Measurements from ENCODE around the gene LRR1.

The LRR1 gene

DNA sequence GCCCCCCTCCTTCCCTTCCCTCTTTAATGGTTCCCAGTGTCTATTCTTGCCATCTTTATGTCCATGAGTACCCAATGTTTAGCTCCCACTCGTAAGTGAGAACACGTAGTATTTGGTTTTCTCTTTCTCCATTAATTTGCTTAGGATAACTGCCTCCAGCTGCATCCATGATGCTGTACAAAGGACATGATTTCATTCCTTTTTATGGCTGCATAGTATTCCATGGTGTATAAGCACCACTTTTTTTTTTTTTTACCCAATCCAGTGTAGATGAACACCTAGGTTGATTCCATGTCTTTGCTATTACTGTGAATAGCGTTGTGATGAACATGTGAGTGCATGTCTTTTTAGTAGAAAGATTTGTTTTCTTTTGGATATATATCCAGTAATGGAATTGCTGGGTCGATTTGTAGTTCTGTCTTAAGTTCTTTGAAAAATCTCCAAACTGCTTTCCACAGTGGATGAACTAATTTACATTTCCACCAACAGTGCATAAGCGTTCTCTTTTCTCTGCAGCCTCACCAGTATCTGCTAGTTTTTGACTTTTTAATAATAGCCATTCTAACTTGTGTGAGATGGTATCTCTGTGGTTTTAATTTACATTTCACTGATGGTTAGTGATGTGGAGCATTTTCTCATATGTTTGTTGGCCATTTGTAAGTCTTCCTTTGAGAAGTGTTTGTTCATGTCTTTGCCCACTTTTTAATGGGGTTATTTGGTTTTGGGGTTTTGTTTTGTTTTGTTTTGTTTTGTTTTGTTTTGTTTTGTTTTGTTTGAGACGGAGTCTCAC lies 38.6 kb upstream of the LRR1 start:
- no peak overlapping the region for H3K27ac ChIP-seq (ENCODE audit: extremely low read depth, low read depth, low read length)
- H3K4me1 ChIP-seq (ENCODE audit: control insufficient read depth, insufficient read depth, low read length), result no peaks in the 10 kb centered on the region
- POLR2A ChIA-PET, result no interaction called here
- CTCF ChIA-PET, result no interaction called here
- no peak overlapping the region for H3K4me3 ChIP-seq (ENCODE audit: low read depth, low read length)
- no peaks in the 10 kb centered on the region for H3K36me3 ChIP-seq (ENCODE audit: control insufficient read depth in 2 of 2, insufficient read depth in 1 of 2, low read length in 2 of 2)
- TF ChIP-seq BCL11A (tag by site-specific recombination; IDR thresholded peaks at IDR 0.05; ENCODE audit: low read depth) (no peak), ZNF223 (tag by site-specific recombination; IDR thresholded peaks at IDR 0.05) (no peak), ZNF146 (tag by site-specific recombination; IDR thresholded peaks at IDR 0.05) (peak; percentile 72), YY2 (tag by site-specific recombination; IDR thresholded peaks at IDR 0.05) (no peak), GLIS1 (tag by site-specific recombination; IDR thresholded peaks at IDR 0.05) (no peak), OSR2 (tag by site-specific recombination; IDR thresholded peaks at IDR 0.05) (no peak), KLF16 (tag by site-specific recombination; IDR thresholded peaks at IDR 0.05) (no peak), ZNF140 (tag by site-specific recombination; IDR thresholded peaks at IDR 0.05) (no peak)
- no peaks in the 10 kb centered on the region for H3K9me3 ChIP-seq (ENCODE audit: control insufficient read depth, insufficient read depth, low read depth, low read length)

GRCh38 chr14:49566714-49567113 lies 32.0 kb upstream of the LRR1 start:
- no peaks in the 10 kb centered on the region; a peak in 1 of 3 replicates for H3K36me3 ChIP-seq (ENCODE audit: control insufficient read depth in 2 of 2, insufficient read depth in 1 of 2, low read length in 2 of 2)
- CTCF ChIA-PET, result interaction anchor here (0.6 kb wide), 1 partner anchor 89 kb away, joined by 3 read pairs; no protein-coding TSS in a partner anchor
- TF ChIP-seq PRDM10 (tag by site-specific recombination; IDR thresholded peaks at IDR 0.05), result peak; percentile 52; the same call in 1 of the 2 replicates
- TF ChIP-seq, protein P1, sequence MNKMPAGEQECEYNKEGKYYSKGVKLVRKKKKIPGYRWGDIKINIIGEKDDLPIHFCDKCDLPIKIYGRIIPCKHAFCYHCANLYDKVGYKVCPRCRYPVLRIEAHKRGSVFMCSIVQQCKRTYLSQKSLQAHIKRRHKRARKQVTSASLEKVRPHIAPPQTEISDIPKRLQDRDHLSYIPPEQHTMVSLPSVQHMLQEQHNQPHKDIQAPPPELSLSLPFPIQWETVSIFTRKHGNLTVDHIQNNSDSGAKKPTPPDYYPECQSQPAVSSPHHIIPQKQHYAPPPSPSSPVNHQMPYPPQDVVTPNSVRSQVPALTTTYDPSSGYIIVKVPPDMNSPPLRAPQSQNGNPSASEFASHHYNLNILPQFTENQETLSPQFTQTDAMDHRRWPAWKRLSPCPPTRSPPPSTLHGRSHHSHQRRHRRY (tag by site-specific recombination; IDR thresholded peaks at IDR 0.05), result no peak
- H3K27ac ChIP-seq (ENCODE audit: extremely low read depth, low read depth, low read length), result no peak overlapping the region
- POLR2A ChIA-PET, result no interaction called here
- H3K9me3 ChIP-seq (ENCODE audit: control insufficient read depth, insufficient read depth, low read depth, low read length), result no peaks in the 10 kb centered on the region
- H3K4me3 ChIP-seq (ENCODE audit: low read depth, low read length), result no peak overlapping the region
- no peaks in the 10 kb centered on the region for H3K4me1 ChIP-seq (ENCODE audit: control insufficient read depth, insufficient read depth, low read length)

DNA sequence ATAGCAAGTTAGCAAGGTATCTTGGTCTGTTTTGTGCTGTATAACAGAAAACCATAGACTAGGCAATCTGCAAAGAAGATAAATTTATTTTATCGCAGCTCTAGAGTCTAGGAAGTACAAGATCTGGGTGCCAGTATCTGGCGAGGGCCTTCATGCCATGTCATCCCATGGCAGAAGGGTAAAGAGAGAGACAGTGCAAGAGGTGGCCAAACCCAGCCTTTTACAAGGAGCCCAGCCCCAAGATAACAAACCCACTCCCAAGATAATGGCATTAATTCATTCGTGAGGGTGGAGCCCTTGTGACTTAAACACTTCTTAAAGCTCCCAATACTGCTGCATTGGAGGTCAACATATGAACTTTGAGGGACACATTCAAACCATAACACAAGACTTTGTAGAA lies 29.5 kb upstream of the LRR1 start:
- Histone ChIP-seq H3K27ac (ENCODE audit: extremely low read depth, low read depth, low read length) (no peak overlapping the region), H3K9me3 (ENCODE audit: control insufficient read depth, insufficient read depth, low read depth, low read length) (no peaks in the 10 kb centered on the region), H3K4me1 (ENCODE audit: control insufficient read depth, insufficient read depth, low read length) (no peaks in the 10 kb centered on the region), H3K4me3 (ENCODE audit: low read depth, low read length) (no peak overlapping the region), H3K36me3 (ENCODE audit: control insufficient read depth in 2 of 2, insufficient read depth in 1 of 2, low read length in 2 of 2) (peaks cover 3 to 5% of the 10 kb centered on the region in 2 experiments; a peak in 2 of 3 replicates)
- ChIA-PET POLR2A (no interaction called here), CTCF (no interaction called here)
- TF ChIP-seq ZNF121 (tag by site-specific recombination; IDR thresholded peaks at IDR 0.05) (no peak), ZNF518A (tag by site-specific recombination; conservative IDR thresholded peaks at IDR 0.05; ENCODE audit: low read depth) (no peak), PRDM10 (tag by site-specific recombination; IDR thresholded peaks at IDR 0.05) (no peak), SCRT1 (tag by site-specific recombination; IDR thresholded peaks at IDR 0.05; ENCODE audit: borderline replicate concordance) (no peak), ZNF621 (tag by site-specific recombination; IDR thresholded peaks at IDR 0.05) (no peak)
- TF ChIP-seq, protein P2, sequence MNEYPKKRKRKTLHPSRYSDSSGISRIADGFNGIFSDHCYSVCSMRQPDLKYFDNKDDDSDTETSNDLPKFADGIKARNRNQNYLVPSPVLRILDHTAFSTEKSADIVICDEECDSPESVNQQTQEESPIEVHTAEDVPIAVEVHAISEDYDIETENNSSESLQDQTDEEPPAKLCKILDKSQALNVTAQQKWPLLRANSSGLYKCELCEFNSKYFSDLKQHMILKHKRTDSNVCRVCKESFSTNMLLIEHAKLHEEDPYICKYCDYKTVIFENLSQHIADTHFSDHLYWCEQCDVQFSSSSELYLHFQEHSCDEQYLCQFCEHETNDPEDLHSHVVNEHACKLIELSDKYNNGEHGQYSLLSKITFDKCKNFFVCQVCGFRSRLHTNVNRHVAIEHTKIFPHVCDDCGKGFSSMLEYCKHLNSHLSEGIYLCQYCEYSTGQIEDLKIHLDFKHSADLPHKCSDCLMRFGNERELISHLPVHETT (tag by site-specific recombination; IDR thresholded peaks at IDR 0.05), result no peak

All from HEK293 (cell line).